Vagina (tissue), 2 donors: Measurements from ENCODE around the gene RPS19BP1. TPM values are rescaled to one million over a fixed set of nuclear protein-coding genes. Genes with fewer than 3 reads are reported as not detected.

Experiments used
- DNase-seq, 2 donors: peaks; one replicate each; pipeline ENCODE4 v3.0.0-alpha.2; 2017; ENCODE audit errors: extremely low spot score in 2 of 2
- H3K27ac ChIP-seq: fragments of 200-600 bp; sonication (generic); one replicate; pipeline ENCODE4 v1.5.1; 2019
- H3K27me3 ChIP-seq: fragments of 200-600 bp; sonication (generic); one replicate; pipeline ENCODE4 v1.5.1; 2019
- H3K36me3 ChIP-seq, 2 donors: fragments of 200-600 bp; sonication (generic); one replicate each; pipeline ENCODE4 v1.5.1; 2017 to 2019
- H3K4me1 ChIP-seq: fragments of 200-600 bp; sonication (generic); one replicate; pipeline ENCODE4 v1.5.1; 2019
- H3K4me3 ChIP-seq, 2 donors: fragments of 200-600 bp; sonication (generic); 1 replicate in 1 of 2; 2 replicates in 1 of 2; pipeline ENCODE4 v1.5.1; 2016 to 2019
- H3K9me3 ChIP-seq: fragments of 200-600 bp; sonication (generic); one replicate; pipeline ENCODE4 v1.5.1; 2019
- POLR2A ChIP-seq, 2 donors: fragments of 450-650 bp; IDR thresholded peaks; one replicate each; pipeline ENCODE4 v1.6.1; 2017; ENCODE audit warnings: antibody characterized with exemption in 2 of 2, mild to moderate bottlenecking in 2 of 2, moderate library complexity in 2 of 2
- POLR2AphosphoS5 ChIP-seq, 2 donors: sonication (generic); formaldehyde crosslinking; IDR thresholded peaks; one replicate each; pipeline ENCODE4 v1.9.0; 2017; ENCODE audit warnings: antibody characterized with exemption in 2 of 2, mild to moderate bottlenecking in 2 of 2, low read depth in 1 of 2; ENCODE audit not compliant: insufficient read depth in 1 of 2
- intact Hi-C: fragments of 100-400 bp; cut with DNase I; formaldehyde crosslinking; loops from one replicate; pipeline ENCODE4 v1.15.1; 2023
- total RNA-seq: library from RNA; depleted of rRNA; stranded (reverse); fragments of >200 nt; gene quantifications from one replicate; pipeline ENCODE4 v1.2.3, GENCODE V29; 2016
- TF ChIP-seq, protein P1 (sequence below), 3 experiments: fragments of 450-650 bp in 2 of 3; fragments of 200-600 bp in 1 of 3; sonication (generic) in 1 of 3; IDR thresholded peaks; one replicate each; pipeline ENCODE4 v1.5.1; 2017 to 2019; ENCODE audit warnings: antibody characterized with exemption in 3 of 3, mild to moderate bottlenecking in 2 of 3, moderate library complexity in 2 of 3

The RPS19BP1 gene
- total RNA-seq, 1 donor from 2014 or later = 107 TPM

DNA sequence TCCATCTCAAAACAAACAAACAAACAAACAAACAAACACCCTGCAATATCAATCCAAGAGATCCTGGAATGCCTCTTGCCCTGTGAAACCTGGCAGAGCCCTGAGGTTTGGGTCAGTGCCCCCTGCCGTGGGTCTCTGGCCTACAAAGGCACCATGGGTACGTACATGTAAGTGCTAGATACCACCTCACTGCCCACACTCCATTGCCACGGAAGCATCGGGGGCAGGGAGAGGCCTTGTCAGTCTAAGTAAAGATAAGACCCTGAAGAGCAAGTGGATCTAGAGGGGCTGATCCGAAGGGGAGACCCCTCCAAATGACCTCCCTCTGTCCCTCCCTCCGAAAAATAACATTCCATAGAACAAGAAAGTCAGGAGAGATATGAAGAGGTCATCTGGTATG, 32.4 kb downstream of the RPS19BP1 start:
- H3K27me3 ChIP-seq = no peaks in the 10 kb centered on the region
- H3K27ac ChIP-seq = no peak overlapping the region
- peaks cover 33% of the 10 kb centered on the region for H3K4me1 ChIP-seq
- intact Hi-C loops = no loop called here
- peaks cover 0 to 11% of the 10 kb centered on the region in 2 donors for H3K36me3 ChIP-seq
- DNase-seq = no peak
- TF ChIP-seq, protein P1, sequence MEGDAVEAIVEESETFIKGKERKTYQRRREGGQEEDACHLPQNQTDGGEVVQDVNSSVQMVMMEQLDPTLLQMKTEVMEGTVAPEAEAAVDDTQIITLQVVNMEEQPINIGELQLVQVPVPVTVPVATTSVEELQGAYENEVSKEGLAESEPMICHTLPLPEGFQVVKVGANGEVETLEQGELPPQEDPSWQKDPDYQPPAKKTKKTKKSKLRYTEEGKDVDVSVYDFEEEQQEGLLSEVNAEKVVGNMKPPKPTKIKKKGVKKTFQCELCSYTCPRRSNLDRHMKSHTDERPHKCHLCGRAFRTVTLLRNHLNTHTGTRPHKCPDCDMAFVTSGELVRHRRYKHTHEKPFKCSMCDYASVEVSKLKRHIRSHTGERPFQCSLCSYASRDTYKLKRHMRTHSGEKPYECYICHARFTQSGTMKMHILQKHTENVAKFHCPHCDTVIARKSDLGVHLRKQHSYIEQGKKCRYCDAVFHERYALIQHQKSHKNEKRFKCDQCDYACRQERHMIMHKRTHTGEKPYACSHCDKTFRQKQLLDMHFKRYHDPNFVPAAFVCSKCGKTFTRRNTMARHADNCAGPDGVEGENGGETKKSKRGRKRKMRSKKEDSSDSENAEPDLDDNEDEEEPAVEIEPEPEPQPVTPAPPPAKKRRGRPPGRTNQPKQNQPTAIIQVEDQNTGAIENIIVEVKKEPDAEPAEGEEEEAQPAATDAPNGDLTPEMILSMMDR (IDR thresholded peaks at IDR 0.05) = no peak
- TF ChIP-seq POLR2AphosphoS5 (IDR thresholded peaks at IDR 0.05; ENCODE audit: insufficient read depth in 1 of 2, low read depth in 1 of 2) (no peak), POLR2A (IDR thresholded peaks at IDR 0.05) (no peak)
- H3K4me3 ChIP-seq = no peak overlapping the region
- H3K9me3 ChIP-seq = no peaks in the 10 kb centered on the region

DNA sequence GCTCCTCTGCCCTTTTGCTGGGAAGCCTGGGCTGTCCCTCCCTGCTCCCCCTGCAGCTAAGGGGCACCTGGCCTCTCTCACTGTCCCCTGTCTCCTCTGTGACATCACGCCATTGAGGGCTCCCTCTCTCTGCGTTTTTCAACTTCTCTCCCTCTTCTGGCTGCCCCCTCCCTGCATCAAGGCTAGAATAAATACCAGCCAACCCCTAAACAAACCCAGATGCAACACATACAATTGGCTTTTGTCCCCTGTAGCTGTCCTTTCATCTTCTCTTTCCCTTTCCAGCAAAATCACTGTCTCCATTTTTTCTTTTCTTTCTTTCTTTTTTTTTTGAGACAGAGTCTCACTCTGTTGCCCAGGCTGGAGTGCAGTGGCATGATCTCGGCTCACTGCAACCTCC, 33.7 kb downstream of the RPS19BP1 start:
- no peaks in the 10 kb centered on the region for H3K27me3 ChIP-seq
- H3K4me3 ChIP-seq = no peak overlapping the region
- no peak for DNase-seq
- H3K36me3 ChIP-seq = no peaks in the 10 kb centered on the region
- no peaks in the 10 kb centered on the region for H3K9me3 ChIP-seq
- peak overlapping the region; percentile 6 for H3K27ac ChIP-seq
- intact Hi-C loops = no loop called here
- H3K4me1 ChIP-seq = peaks cover 23% of the 10 kb centered on the region
- TF ChIP-seq POLR2A (IDR thresholded peaks at IDR 0.05) (no peak), POLR2AphosphoS5 (IDR thresholded peaks at IDR 0.05; ENCODE audit: insufficient read depth in 1 of 2, low read depth in 1 of 2) (no peak)
- TF ChIP-seq, protein P1 (IDR thresholded peaks at IDR 0.05) = no peak

DNA sequence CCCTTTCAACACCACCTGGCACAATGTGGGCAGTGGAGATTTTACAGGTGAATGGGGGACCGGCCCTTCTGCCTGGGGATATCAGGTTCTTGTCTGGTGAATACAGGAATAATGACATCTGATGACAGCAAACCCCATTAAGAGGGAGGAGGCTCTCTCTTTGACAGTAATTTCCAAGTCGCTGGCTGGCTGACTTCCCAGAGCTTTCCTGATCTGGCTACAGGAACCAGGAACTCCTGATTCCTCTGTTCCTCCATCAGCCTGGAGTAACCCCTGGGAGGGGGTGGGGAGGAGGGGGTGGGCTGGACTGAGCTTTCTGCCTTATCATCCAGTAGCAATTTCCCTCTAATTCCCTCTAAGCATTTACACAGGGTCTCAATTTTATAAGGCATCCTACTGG, 34.2 kb downstream of the RPS19BP1 start:
- Histone ChIP-seq H3K27me3 (no peaks in the 10 kb centered on the region), H3K9me3 (no peaks in the 10 kb centered on the region), H3K27ac (peak overlapping the region; percentile 6), H3K36me3 (no peaks in the 10 kb centered on the region), H3K4me3 (no peak overlapping the region), H3K4me1 (peaks cover 19% of the 10 kb centered on the region)
- no peak for DNase-seq
- TF ChIP-seq POLR2AphosphoS5 (IDR thresholded peaks at IDR 0.05; ENCODE audit: insufficient read depth in 1 of 2, low read depth in 1 of 2) = no peak
- no peak for TF ChIP-seq POLR2A (IDR thresholded peaks at IDR 0.05)
- TF ChIP-seq, protein P1 (IDR thresholded peaks at IDR 0.05) = no peak
- intact Hi-C loops = no loop called here

DNA sequence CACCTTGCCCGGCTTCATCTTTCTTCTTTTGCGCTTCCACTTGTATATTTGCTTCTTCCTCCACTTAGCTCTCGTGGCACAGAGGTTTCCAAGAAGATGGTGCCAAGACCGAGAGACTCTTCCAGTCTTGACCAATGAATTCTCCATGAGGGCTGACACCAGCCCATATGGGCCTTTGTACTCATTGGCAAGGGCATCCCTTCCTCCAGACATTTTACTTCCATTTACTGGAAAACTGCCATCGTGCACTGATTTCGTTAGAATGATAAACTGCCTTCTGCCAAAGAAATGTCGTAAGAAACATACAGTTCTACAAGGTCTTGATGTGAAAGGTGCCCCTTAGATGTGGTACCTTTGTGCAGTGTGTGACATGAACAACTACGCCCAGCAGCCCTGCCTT, 35.1 kb downstream of the RPS19BP1 start:
- H3K4me3 ChIP-seq = no peak overlapping the region
- DNase-seq = no peak
- H3K27ac ChIP-seq = no peak overlapping the region
- TF ChIP-seq POLR2AphosphoS5 (IDR thresholded peaks at IDR 0.05; ENCODE audit: insufficient read depth in 1 of 2, low read depth in 1 of 2) (no peak), POLR2A (IDR thresholded peaks at IDR 0.05) (no peak)
- TF ChIP-seq, protein P1 (IDR thresholded peaks at IDR 0.05) = no peak
- no peaks in the 10 kb centered on the region for H3K9me3 ChIP-seq
- no peaks in the 10 kb centered on the region for H3K36me3 ChIP-seq
- intact Hi-C loops = no loop called here
- H3K27me3 ChIP-seq = no peaks in the 10 kb centered on the region
- peaks cover 10% of the 10 kb centered on the region for H3K4me1 ChIP-seq

DNA sequence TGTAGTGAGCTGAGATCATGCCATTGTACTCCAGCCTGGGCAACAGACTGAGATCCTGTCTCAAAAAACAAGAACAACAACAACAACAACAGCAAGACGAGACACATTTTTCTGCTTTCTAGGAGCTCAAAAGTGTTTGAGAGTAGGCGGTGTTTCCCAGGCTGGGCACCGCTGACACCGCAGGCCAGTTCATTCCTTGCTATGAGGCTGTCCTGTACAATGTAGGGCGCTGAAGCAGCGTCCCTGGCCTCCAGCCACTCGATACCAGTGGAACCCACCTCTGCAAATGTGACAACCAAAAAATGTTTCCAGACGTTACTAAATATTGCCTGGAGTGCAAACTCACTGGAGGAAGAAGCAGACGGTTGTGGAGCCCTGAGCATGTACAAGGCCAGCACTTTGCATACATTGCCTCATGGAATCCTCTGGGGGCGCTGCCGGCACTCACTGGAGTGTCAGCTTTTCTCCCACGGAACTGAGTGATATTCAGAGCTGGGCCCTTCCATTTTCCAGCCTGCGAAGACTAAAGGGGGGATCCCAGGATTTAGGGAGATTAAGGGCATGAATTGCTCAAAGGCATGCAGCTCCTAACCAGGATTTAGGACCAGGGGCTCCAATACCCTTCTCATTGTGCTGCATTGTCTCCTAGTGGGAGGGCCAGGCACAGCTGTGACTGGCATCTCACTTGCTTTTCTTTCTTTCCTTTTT, 36.3 kb downstream of the RPS19BP1 start:
- intact Hi-C loops = no loop called here
- DNase-seq = no peak

More for the DNA sequence above, 36.3 kb downstream of the RPS19BP1 start:
- Histone ChIP-seq H3K36me3 (no peaks in the 10 kb centered on the region), H3K9me3 (no peaks in the 10 kb centered on the region), H3K4me1 (peaks cover 4% of the 10 kb centered on the region), H3K27ac (no peak overlapping the region), H3K4me3 (no peak overlapping the region), H3K27me3 (no peaks in the 10 kb centered on the region)
- no peak for TF ChIP-seq POLR2AphosphoS5 (IDR thresholded peaks at IDR 0.05; ENCODE audit: insufficient read depth in 1 of 2, low read depth in 1 of 2)
- TF ChIP-seq, protein P1 (IDR thresholded peaks at IDR 0.05) = peak in 1 of 3 experiments; percentile 40
